GM10266 (cell line): Measurements from ENCODE around the gene DENND1C.
A peak's percentile ranks its signal among the peaks of the same experiment; 100 is the strongest.

Source experiments
- DNase-seq: peaks from one replicate; pipeline ENCODE4 v3.0.0; 2012; ENCODE audit errors: extremely low spot score
- TF ChIP-seq, protein P1 (sequence below): IDR thresholded peaks from 2 replicates; pipeline ENCODE4 v1.5.1; 2012; ENCODE audit warnings: mild to moderate bottlenecking, low read depth; ENCODE audit not compliant: control insufficient read depth, insufficient read depth; ENCODE audit errors: missing control alignments

Gene DENND1C

GRCh38 chr19:6524311-6524710 lies 42.7 kb upstream of the DENND1C start:
- TF ChIP-seq, protein P1, sequence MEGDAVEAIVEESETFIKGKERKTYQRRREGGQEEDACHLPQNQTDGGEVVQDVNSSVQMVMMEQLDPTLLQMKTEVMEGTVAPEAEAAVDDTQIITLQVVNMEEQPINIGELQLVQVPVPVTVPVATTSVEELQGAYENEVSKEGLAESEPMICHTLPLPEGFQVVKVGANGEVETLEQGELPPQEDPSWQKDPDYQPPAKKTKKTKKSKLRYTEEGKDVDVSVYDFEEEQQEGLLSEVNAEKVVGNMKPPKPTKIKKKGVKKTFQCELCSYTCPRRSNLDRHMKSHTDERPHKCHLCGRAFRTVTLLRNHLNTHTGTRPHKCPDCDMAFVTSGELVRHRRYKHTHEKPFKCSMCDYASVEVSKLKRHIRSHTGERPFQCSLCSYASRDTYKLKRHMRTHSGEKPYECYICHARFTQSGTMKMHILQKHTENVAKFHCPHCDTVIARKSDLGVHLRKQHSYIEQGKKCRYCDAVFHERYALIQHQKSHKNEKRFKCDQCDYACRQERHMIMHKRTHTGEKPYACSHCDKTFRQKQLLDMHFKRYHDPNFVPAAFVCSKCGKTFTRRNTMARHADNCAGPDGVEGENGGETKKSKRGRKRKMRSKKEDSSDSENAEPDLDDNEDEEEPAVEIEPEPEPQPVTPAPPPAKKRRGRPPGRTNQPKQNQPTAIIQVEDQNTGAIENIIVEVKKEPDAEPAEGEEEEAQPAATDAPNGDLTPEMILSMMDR = no peak

GRCh38 chr19:6522712-6523111 lies 41.1 kb upstream of the DENND1C start:
- TF ChIP-seq, protein P1 = no peak
- no peak for DNase-seq

More at GRCh38 chr19:6524311-6524710, 42.7 kb upstream of the DENND1C start:
- no peak for DNase-seq

DNA sequence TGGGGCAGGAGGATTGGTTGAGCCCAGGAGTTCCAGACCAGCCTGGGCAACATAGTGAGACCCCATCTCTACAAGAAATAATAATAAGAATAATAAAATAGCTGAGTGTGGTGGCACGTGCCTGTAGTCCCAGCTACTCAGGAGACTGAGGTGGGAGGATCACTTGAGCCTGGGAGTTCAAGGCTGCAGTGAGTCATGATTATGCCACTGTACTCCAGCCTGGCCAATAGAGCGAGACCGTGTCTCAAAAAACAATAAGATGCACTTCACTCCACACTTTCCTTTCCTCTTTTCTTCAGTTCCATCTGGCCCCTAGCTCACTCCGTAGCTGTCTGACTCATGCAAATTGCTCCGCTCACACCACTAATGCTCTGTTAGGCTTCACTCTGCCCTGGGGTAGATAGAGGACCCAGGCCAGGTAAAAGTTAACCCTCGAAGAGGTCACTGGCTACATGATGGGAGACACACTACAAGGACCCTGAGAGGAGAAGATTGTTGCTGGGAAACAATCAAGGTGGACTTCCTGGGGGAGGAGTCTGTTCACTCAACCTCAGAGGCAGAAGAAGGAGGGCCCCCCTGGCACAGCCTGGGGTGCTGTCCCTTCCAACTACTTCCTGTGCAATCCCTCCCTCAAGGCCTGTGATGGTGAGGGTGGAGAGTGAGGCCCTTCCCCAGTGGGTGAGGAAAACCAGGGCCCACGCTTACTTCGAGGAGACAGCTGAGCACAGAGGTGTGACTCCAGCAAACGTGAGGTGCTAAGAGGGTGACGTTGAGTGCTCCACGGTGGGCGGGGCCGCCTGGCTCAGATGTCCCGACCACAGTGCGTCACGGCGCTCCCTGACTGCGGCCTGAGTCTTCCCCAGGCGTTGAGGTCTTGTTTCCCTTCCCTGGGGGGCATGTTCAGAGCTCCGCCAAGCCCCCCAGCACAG lies 40.4 kb upstream of the DENND1C start:
- TF ChIP-seq, protein P1 = no peak
- peak; percentile 66 for DNase-seq

GRCh38 chr19:6519289-6519688 lies 37.7 kb upstream of the DENND1C start:
- DNase-seq = no peak

DNA sequence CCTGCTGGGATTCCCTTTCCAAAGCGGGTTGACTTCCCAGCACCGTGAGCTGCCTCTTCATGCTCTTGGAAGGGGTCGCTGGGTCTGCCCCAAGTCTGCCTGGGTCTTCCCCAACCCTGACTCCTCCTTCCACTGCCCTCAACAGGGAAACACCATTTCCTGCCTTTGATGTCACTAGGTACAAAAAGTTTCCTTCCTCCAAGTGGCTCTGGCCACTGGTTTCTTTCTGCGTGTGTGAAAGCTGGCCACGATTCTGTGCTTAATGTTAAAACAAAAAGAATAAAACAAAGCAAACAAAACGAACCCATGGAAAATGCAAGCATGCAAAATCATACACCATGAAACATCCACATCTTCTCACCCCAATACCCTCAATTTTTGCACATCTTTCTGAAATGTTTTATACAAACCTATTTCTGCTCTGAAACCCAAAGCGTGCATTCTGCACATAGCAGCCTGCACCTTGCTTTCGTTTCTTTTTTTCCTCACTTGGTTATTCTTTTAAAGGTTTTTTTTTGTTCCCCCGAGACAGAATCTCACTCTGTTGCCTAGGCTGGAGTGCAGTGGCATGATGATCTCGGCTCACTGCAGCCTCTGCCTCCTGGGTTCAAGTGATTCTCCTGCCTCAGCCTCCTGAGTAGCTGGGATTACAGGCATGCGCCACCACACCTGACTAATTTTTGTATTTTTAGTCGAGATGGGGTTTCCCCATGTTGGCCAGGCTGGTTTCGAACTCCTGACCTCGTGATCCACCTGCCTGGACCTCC lies 36.7 kb upstream of the DENND1C start:
- no peak for DNase-seq
- TF ChIP-seq, protein P1 = no peak

More at GRCh38 chr19:6519289-6519688, 37.7 kb upstream of the DENND1C start:
- TF ChIP-seq, protein P1 = no peak

DNA sequence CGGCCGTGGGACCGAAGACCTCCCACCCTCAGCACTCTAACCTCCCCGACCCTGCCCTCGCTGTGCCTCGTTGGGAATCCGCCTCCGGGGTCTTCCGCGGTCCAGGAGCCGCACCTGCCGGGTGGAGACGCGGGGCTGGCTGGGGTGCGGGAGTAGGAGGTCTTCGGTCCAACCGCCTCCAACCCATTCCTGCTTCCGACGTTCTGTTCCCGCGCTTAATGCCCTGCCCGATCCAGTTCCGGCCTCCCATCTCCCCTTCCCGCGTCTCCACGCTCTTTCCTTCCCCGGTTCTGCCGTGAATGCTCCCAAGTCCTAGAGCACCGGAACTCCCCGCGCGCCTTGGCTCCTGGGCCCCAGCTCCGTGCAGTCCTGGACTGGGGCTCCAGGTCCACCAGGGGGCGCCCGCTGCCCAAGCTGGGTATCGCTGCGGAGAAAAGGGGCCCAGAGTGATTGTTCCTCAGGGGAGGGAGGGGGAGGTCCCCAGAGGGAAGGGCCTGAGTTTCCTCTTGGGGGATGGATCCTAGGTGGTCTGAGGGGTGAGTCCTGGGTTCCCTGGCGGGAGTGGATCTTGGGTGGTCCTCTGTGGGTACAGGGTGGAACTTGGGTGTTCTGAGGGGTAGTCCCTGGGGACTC lies 35.2 kb upstream of the DENND1C start:
- peak; percentile 81 for DNase-seq
- TF ChIP-seq, protein P1 = peak; percentile 97
